ENCODE measurements around the gene MTMR6.
"Not testable (repeated sequence)": the region's sequence is repeated elsewhere in the genome, so short reads cannot be mapped to it uniquely, and the experiment has no call there.

The MTMR6 gene

GRCh38 chr13:25286969-25287961 lies at the start of gene MTMR6:
Gene MTMR6, minus strand, starts transcription at chr13:25287488. Its CDS starts 241 bp downstream, at chr13:25287247.
- H3K4me3 ChIP-seq (ENCODE audit: low read length): peak within 1 kb of the TSS; percentile 26
- no peaks in the 10 kb centered on the region for H3K9me3 ChIP-seq (ENCODE audit: control insufficient read depth, low read length)
- no peaks in the 10 kb centered on the region for H3K4me1 ChIP-seq (ENCODE audit: control insufficient read depth, insufficient read depth, low read length)
- H3K9ac ChIP-seq (ENCODE audit: low read length): peak within 1 kb of the TSS; percentile 89
- no peaks in the 10 kb centered on the region for H3K27me3 ChIP-seq (ENCODE audit: control insufficient read depth, insufficient read depth, low read length)
- H3K36me3 ChIP-seq (ENCODE audit: control insufficient read depth, insufficient read depth, low read length): no peaks in the 10 kb centered on the region

- Histone ChIP-seq H3K36me3 (ENCODE audit: control insufficient read depth, insufficient read depth, low read length) (no peaks in the 10 kb centered on the region), H3K9ac (ENCODE audit: low read length) (no peak overlapping the region), H3K9me3 (ENCODE audit: control insufficient read depth, low read length) (no peaks in the 10 kb centered on the region), H3K4me1 (ENCODE audit: control insufficient read depth, insufficient read depth, low read length) (no peaks in the 10 kb centered on the region), H3K4me3 (ENCODE audit: low read length) (no peak overlapping the region), H3K27me3 (ENCODE audit: control insufficient read depth, insufficient read depth, low read length) (no peaks in the 10 kb centered on the region)
Measured at GRCh38 chr13:25335856-25336255, 48.6 kb upstream of the MTMR6 start.

GRCh38 chr13:25330541-25330940 lies 43.3 kb upstream of the MTMR6 start:
- H3K9me3 ChIP-seq (ENCODE audit: control insufficient read depth, low read length): no peaks in the 10 kb centered on the region
- no peaks in the 10 kb centered on the region for H3K27me3 ChIP-seq (ENCODE audit: control insufficient read depth, insufficient read depth, low read length)
- no peak overlapping the region for H3K4me3 ChIP-seq (ENCODE audit: low read length)
- no peaks in the 10 kb centered on the region for H3K4me1 ChIP-seq (ENCODE audit: control insufficient read depth, insufficient read depth, low read length)
- no peak overlapping the region for H3K9ac ChIP-seq (ENCODE audit: low read length)
- no peaks in the 10 kb centered on the region for H3K36me3 ChIP-seq (ENCODE audit: control insufficient read depth, insufficient read depth, low read length)

- H3K4me1 ChIP-seq (ENCODE audit: control insufficient read depth, insufficient read depth, low read length): no peaks in the 10 kb centered on the region
- H3K9ac ChIP-seq (ENCODE audit: low read length): no peak overlapping the region
- H3K9me3 ChIP-seq (ENCODE audit: control insufficient read depth, low read length): no peaks in the 10 kb centered on the region
- H3K4me3 ChIP-seq (ENCODE audit: low read length): no peak overlapping the region
- H3K27me3 ChIP-seq (ENCODE audit: control insufficient read depth, insufficient read depth, low read length): no peaks in the 10 kb centered on the region
- H3K36me3 ChIP-seq (ENCODE audit: control insufficient read depth, insufficient read depth, low read length): no peaks in the 10 kb centered on the region
Measured at GRCh38 chr13:25329706-25330105, 42.4 kb upstream of the MTMR6 start.

- H3K36me3 ChIP-seq (ENCODE audit: control insufficient read depth, insufficient read depth, low read length): no peaks in the 10 kb centered on the region
Measured at GRCh38 chr13:25324100-25324499, 36.8 kb upstream of the MTMR6 start.

GRCh38 chr13:25319771-25320170 lies 32.5 kb upstream of the MTMR6 start:
- Histone ChIP-seq H3K9ac (ENCODE audit: low read length) (no peak overlapping the region), H3K4me1 (ENCODE audit: control insufficient read depth, insufficient read depth, low read length) (no peaks in the 10 kb centered on the region), H3K9me3 (ENCODE audit: control insufficient read depth, low read length) (no peaks in the 10 kb centered on the region), H3K36me3 (ENCODE audit: control insufficient read depth, insufficient read depth, low read length) (no peaks in the 10 kb centered on the region), H3K4me3 (ENCODE audit: low read length) (no peak overlapping the region), H3K27me3 (ENCODE audit: control insufficient read depth, insufficient read depth, low read length) (no peaks in the 10 kb centered on the region)

More at GRCh38 chr13:25324100-25324499, 36.8 kb upstream of the MTMR6 start:
- H3K4me1 ChIP-seq (ENCODE audit: control insufficient read depth, insufficient read depth, low read length): no peaks in the 10 kb centered on the region
- no peaks in the 10 kb centered on the region for H3K27me3 ChIP-seq (ENCODE audit: control insufficient read depth, insufficient read depth, low read length)
- no peak overlapping the region for H3K4me3 ChIP-seq (ENCODE audit: low read length)
- H3K9me3 ChIP-seq (ENCODE audit: control insufficient read depth, low read length): no peaks in the 10 kb centered on the region
- no peak overlapping the region for H3K9ac ChIP-seq (ENCODE audit: low read length)

- H3K27me3 ChIP-seq (ENCODE audit: control insufficient read depth, insufficient read depth, low read length); H3K36me3 ChIP-seq (ENCODE audit: control insufficient read depth, insufficient read depth, low read length); H3K4me1 ChIP-seq (ENCODE audit: control insufficient read depth, insufficient read depth, low read length); H3K9ac ChIP-seq (ENCODE audit: low read length); H3K9me3 ChIP-seq (ENCODE audit: control insufficient read depth, low read length); H3K4me3 ChIP-seq (ENCODE audit: low read length): not testable (repeated sequence)
Measured at GRCh38 chr13:25318946-25319345, 31.7 kb upstream of the MTMR6 start.

GRCh38 chr13:25310891-25311290 lies 23.6 kb upstream of the MTMR6 start:
- no peaks in the 10 kb centered on the region for H3K9me3 ChIP-seq (ENCODE audit: control insufficient read depth, low read length)
- H3K4me1 ChIP-seq (ENCODE audit: control insufficient read depth, insufficient read depth, low read length): no peaks in the 10 kb centered on the region
- H3K9ac ChIP-seq (ENCODE audit: low read length): no peak overlapping the region
- no peaks in the 10 kb centered on the region for H3K27me3 ChIP-seq (ENCODE audit: control insufficient read depth, insufficient read depth, low read length)
- H3K4me3 ChIP-seq (ENCODE audit: low read length): no peak overlapping the region
- no peaks in the 10 kb centered on the region for H3K36me3 ChIP-seq (ENCODE audit: control insufficient read depth, insufficient read depth, low read length)

GRCh38 chr13:25306671-25307464 lies 19.6 kb upstream of the MTMR6 start:
- Histone ChIP-seq H3K9me3 (ENCODE audit: control insufficient read depth, low read length) (no peaks in the 10 kb centered on the region), H3K4me3 (ENCODE audit: low read length) (no peak overlapping the region), H3K36me3 (ENCODE audit: control insufficient read depth, insufficient read depth, low read length) (no peaks in the 10 kb centered on the region), H3K27me3 (ENCODE audit: control insufficient read depth, insufficient read depth, low read length) (no peaks in the 10 kb centered on the region), H3K9ac (ENCODE audit: low read length) (no peak overlapping the region), H3K4me1 (ENCODE audit: control insufficient read depth, insufficient read depth, low read length) (no peaks in the 10 kb centered on the region)

- Histone ChIP-seq H3K4me3 (ENCODE audit: low read length) (peak overlapping the region; percentile 94), H3K36me3 (ENCODE audit: control insufficient read depth, insufficient read depth, low read length) (no peaks in the 10 kb centered on the region), H3K9ac (ENCODE audit: low read length) (peak overlapping the region; percentile 84), H3K9me3 (ENCODE audit: control insufficient read depth, low read length) (no peaks in the 10 kb centered on the region), H3K4me1 (ENCODE audit: control insufficient read depth, insufficient read depth, low read length) (peaks cover 5% of the 10 kb centered on the region), H3K27me3 (ENCODE audit: control insufficient read depth, insufficient read depth, low read length) (no peaks in the 10 kb centered on the region)
Measured at GRCh38 chr13:25302121-25302520, 14.8 kb upstream of the MTMR6 start.

- Histone ChIP-seq H3K4me1 (ENCODE audit: control insufficient read depth, insufficient read depth, low read length) (peaks cover 5% of the 10 kb centered on the region), H3K9ac (ENCODE audit: low read length) (peak within 1 kb of the TSS; percentile 84), H3K9me3 (ENCODE audit: control insufficient read depth, low read length) (no peaks in the 10 kb centered on the region), H3K27me3 (ENCODE audit: control insufficient read depth, insufficient read depth, low read length) (no peaks in the 10 kb centered on the region), H3K4me3 (ENCODE audit: low read length) (peak within 1 kb of the TSS; percentile 94), H3K36me3 (ENCODE audit: control insufficient read depth, insufficient read depth, low read length) (no peaks in the 10 kb centered on the region)
Measured at GRCh38 chr13:25301347-25302113, 14.2 kb upstream of the MTMR6 start, which contains the start of gene NUP58. Gene NUP58, plus strand, starts transcription at chr13:25301625. Its CDS starts 149 bp downstream, at chr13:25301774.
